ENCODE measurements around the gene MBOAT1. TPM values are rescaled to one million over a fixed set of nuclear protein-coding genes. Genes with fewer than 3 reads are reported as not detected.

The MBOAT1 gene
- total RNA-seq, 2 donors from 2014 or later, result 4.6 to 10.1 TPM

DNA sequence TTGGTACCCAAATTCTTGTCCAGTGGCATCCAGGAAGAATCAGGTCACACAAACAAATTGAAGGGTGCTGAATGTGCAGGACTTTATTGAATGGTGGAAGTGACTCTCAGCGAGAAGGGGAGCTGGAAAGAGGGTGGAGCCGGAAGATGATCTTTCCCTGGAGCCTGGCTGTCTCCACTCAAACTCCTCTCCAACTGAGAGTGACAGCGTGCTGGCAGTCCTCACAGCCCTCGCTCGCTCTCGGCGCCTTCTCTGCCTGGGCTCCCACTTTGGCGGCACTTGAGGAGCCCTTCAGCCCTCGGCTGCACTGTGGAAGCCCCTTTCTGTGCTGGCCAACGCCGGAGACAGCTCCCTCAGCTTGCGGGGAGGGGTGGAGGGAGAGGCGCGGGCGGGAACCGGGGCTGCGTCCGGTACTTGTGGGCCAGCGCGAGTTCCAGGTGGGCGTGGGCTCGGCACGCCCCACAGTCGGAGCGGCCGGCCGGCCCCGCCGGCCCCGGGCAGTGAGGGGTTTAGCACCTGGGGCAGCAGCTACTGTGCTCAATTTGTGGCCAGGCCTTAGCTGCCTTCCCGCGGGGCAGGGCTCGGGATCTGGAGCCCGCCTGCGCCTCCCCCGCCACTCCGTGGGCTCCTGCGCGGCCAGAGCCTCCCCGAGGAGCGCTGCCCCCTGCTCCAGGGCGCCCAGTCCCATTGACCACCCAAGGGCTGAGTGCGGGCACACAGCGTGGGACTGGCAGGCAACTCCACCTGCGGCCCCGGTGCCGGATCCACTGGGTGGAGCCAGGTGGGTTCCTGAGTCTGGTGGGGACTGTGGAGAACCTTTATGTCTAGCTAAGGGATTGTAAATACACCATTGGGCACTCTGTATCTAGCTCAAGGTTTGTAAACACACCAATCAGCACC is 26.7 kb upstream of the MBOAT1 start:
- Histone ChIP-seq H3K27ac (no peak overlapping the region), H3K9me3 (no peaks in the 10 kb centered on the region), H3K27me3 (no peaks in the 10 kb centered on the region), H3K4me1 (no peaks in the 10 kb centered on the region), H3K36me3 (replicated peaks in 1 of 2; ENCODE audit: insufficient read depth in 1 of 2, low read depth in 2 of 2) (no peaks in the 10 kb centered on the region), H3K4me3 (no peak overlapping the region)
- TF ChIP-seq, protein P1, sequence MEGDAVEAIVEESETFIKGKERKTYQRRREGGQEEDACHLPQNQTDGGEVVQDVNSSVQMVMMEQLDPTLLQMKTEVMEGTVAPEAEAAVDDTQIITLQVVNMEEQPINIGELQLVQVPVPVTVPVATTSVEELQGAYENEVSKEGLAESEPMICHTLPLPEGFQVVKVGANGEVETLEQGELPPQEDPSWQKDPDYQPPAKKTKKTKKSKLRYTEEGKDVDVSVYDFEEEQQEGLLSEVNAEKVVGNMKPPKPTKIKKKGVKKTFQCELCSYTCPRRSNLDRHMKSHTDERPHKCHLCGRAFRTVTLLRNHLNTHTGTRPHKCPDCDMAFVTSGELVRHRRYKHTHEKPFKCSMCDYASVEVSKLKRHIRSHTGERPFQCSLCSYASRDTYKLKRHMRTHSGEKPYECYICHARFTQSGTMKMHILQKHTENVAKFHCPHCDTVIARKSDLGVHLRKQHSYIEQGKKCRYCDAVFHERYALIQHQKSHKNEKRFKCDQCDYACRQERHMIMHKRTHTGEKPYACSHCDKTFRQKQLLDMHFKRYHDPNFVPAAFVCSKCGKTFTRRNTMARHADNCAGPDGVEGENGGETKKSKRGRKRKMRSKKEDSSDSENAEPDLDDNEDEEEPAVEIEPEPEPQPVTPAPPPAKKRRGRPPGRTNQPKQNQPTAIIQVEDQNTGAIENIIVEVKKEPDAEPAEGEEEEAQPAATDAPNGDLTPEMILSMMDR (IDR thresholded peaks at IDR 0.05), result no peak
- TF ChIP-seq POLR2A (IDR thresholded peaks at IDR 0.05), result no peak
- no peak for DNase-seq
- 83 to 88% methylated on average over 12 to 45 of the region's 47 CpGs for WGBS, 2 donors
- no peak for ATAC-seq
- intact Hi-C loops (cut with DNase I), result no loop called here

DNA sequence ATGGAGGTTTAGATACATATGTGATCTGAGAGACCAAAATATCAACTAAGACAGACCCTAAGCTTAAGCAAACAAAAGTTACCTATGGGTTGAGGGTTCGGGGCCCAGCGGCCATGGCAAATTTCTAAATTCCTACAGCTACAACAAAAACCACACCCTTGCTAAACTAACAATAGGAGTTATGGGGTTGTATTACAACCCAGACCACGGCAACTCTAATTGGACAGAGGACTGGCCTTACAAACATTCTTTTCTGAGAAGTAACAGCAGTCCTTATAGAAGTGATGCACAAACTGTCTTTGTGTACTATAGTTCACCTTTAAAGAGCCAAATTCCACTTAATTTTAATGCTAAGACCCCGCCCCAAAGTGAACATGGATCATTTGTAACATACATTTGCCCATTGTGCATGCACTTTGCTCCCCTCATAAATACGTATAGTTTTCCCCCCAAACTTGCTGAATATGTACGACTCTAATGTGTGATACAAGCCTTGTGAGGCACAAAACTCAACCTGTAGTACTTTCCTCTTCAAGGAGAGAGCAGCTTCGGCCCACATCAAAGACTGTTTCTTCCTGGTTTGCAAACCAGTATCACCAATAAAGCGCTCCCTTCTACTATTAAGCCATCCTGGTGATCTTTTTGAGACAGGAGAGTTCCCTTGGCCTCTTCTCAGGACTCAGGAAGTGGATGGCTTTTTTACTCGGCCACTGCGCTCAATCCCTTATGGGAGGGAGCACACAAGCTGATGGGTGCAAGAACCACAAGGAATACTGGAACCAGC is 25.6 kb upstream of the MBOAT1 start:
- no peak overlapping the region for H3K4me3 ChIP-seq
- intact Hi-C loops (cut with DNase I), result no loop called here
- 79 to 82% methylated on average over 10 of the region's 10 CpGs for WGBS, 2 donors
- no peaks in the 10 kb centered on the region for H3K9me3 ChIP-seq
- ATAC-seq (no peak), DNase-seq (no peak)
- no peak for TF ChIP-seq POLR2A (IDR thresholded peaks at IDR 0.05)
- TF ChIP-seq, protein P1 (IDR thresholded peaks at IDR 0.05), result no peak
- H3K27ac ChIP-seq, result no peak overlapping the region
- H3K36me3 ChIP-seq (replicated peaks in 1 of 2; ENCODE audit: insufficient read depth in 1 of 2, low read depth in 2 of 2), result no peaks in the 10 kb centered on the region
- H3K4me1 ChIP-seq, result no peaks in the 10 kb centered on the region
- no peaks in the 10 kb centered on the region for H3K27me3 ChIP-seq

DNA sequence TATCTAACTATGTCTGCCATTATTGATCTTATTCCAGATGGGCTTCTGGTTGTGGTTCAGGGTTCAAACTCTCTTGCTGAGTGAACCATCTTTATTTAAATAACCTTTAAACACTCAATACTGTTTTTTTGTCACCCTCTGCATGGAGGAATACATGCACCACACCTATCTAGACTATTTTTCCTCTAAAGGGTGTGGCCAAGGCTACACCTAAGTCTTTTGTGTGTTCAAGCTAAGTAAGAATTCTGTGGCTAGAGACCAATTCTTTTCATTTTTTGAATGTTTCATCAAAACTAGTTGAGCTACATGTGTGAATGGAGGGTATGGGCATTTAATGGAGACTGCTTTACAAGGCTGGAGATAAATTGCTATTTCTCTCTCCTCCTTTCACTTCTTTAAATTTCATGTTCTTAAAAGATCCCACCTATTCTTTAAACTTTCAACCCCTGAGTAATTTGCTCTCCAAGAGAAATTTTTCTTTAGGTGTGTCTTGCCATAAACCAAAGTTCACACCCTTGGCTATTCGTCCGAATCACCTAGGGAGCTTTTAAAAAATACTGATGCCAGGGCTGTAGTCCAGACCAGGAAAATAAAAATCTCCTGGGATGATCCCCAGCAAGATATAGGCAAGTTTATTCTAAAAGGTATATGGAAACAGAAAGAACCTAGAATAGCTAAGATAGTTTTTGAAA is 24.8 kb upstream of the MBOAT1 start:
- Histone ChIP-seq H3K9me3 (no peaks in the 10 kb centered on the region), H3K4me3 (no peak overlapping the region), H3K27me3 (no peaks in the 10 kb centered on the region), H3K4me1 (no peaks in the 10 kb centered on the region), H3K27ac (no peak overlapping the region), H3K36me3 (replicated peaks in 1 of 2; ENCODE audit: insufficient read depth in 1 of 2, low read depth in 2 of 2) (no peaks in the 10 kb centered on the region)
- intact Hi-C loops (cut with DNase I), result no loop called here
- ATAC-seq (no peak), DNase-seq (no peak)
- no peak for TF ChIP-seq POLR2A (IDR thresholded peaks at IDR 0.05)
- TF ChIP-seq, protein P1 (IDR thresholded peaks at IDR 0.05), result no peak
- 77 to 83% methylated on average over 2 of the region's 2 CpGs for WGBS, 2 donors

DNA sequence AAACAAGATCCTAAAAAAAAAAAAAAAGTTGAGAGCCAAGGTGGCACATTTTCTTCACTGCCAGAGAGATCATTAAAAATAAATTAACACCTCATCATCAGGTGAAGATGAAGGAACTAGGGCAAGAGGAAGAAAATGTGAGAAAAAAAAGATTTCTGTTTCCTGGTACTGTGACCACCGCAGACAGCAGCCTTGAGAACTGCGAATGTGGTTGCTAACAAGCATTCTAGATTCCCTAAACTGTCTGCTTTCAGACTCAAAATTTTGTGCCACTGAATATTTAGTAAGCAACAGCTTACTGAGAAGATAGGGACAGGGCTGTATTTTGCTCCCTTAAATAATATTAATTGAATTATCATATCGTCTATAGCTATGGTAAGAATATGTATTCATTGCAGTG is 24.1 kb upstream of the MBOAT1 start:
- no peaks in the 10 kb centered on the region for H3K36me3 ChIP-seq (replicated peaks in 1 of 2; ENCODE audit: insufficient read depth in 1 of 2, low read depth in 2 of 2)
- H3K4me1 ChIP-seq, result no peaks in the 10 kb centered on the region
- no peaks in the 10 kb centered on the region for H3K27me3 ChIP-seq
- no peak overlapping the region for H3K4me3 ChIP-seq
- TF ChIP-seq, protein P1 (IDR thresholded peaks at IDR 0.05), result no peak
- no peak for TF ChIP-seq POLR2A (IDR thresholded peaks at IDR 0.05)
- 72 to 77% methylated on average over 3 of the region's 3 CpGs for WGBS, 2 donors
- intact Hi-C loops (cut with DNase I), result no loop called here
- ATAC-seq (no peak), DNase-seq (no peak)
- no peak overlapping the region for H3K27ac ChIP-seq
- no peaks in the 10 kb centered on the region for H3K9me3 ChIP-seq
